Body of pancreas (tissue), 4 donors: Measurements from ENCODE around the gene ARAP1. TPM values are rescaled to one million over a fixed set of nuclear protein-coding genes. Genes with fewer than 3 reads are reported as not detected.

Source experiments
- ATAC-seq: fragments of 150-250 bp; one replicate; pipeline ENCODE4 v1.9.1; 2016
- DNase-seq, 4 donors: peaks; one replicate each; pipeline ENCODE4 v3.0.0-alpha.2; 2019
- H3K27ac ChIP-seq, 4 donors: fragments of 200-600 bp; sonication (generic); 1 replicate in 3 of 4; 2 replicates in 1 of 4; pipeline versions ENCODE4 v1.5.1 to v1.6.1; 2016 to 2019; ENCODE audit warnings: mild to moderate bottlenecking in 1 of 4, mixed read lengths in 1 of 4, moderate library complexity in 1 of 4
- H3K27me3 ChIP-seq, 2 donors: fragments of 200-600 bp; sonication (generic); one replicate each; pipeline ENCODE4 v1.6.0; 2016; ENCODE audit warnings: mild to moderate bottlenecking in 1 of 2
- H3K36me3 ChIP-seq, 2 donors: fragments of 200-600 bp; sonication (generic); replicated peaks in 1 of 2; 2 replicates each; pipeline ENCODE4 v1.5.1; 2016; ENCODE audit warnings: low read depth in 2 of 2; ENCODE audit not compliant: insufficient read depth in 1 of 2
- H3K4me1 ChIP-seq: fragments of 200-600 bp; sonication (generic); one replicate; pipeline ENCODE4 v1.6.0; 2016
- H3K4me3 ChIP-seq, 2 donors: fragments of 200-600 bp; sonication (generic); 1 replicate in 1 of 2; 2 replicates in 1 of 2; pipeline ENCODE4 v1.5.1; 2016 to 2019
- H3K9me3 ChIP-seq, 3 donors: fragments of 200-600 bp; sonication (generic); 1 replicate in 2 of 3; 2 replicates in 1 of 3; pipeline ENCODE4 v1.5.1; 2016
- CTCF ChIP-seq, 7 experiments: fragments of 450-650 bp in 4 of 7; fragments of 200-600 bp in 3 of 7; sonication (generic) in 3 of 7; IDR thresholded peaks; one replicate each; pipeline ENCODE4 v1.5.1; 2016 to 2019; ENCODE audit warnings: antibody characterized with exemption in 7 of 7
- POLR2A ChIP-seq, 3 donors: fragments of 450-650 bp; IDR thresholded peaks; one replicate each; pipeline ENCODE4 v1.6.1; 2016; ENCODE audit warnings: antibody characterized with exemption in 3 of 3, mild to moderate bottlenecking in 2 of 3
- WGBS, 2 donors: methylation state at CpG; one replicate each; pipeline ENCODE4 v1.1.5; 2017; 5-methylcytosine and 5-hydroxymethylcytosine counted together
- intact Hi-C: fragments of 100-400 bp; cut with DNase I; formaldehyde crosslinking; loops from one replicate; pipeline ENCODE4 v1.15.1; 2023
- total RNA-seq, 2 donors: library from RNA; depleted of rRNA; stranded (reverse); fragments of >200 nt; gene quantifications; one replicate each; pipeline ENCODE4 v1.1.0, GENCODE V29; 2016

The ARAP1 gene
- total RNA-seq, 2 donors from 2014 or later: 63.3 to 208 TPM

GRCh38 chr11:72668629-72669347 lies 83.4 kb downstream of the ARAP1 start:
- ATAC-seq: no peak
- H3K27ac ChIP-seq: no peak overlapping the region

GRCh38 chr11:72665911-72666472 lies 86.2 kb downstream of the ARAP1 start:
- no peaks in the 10 kb centered on the region for H3K36me3 ChIP-seq
- H3K27ac ChIP-seq: no peak overlapping the region
- H3K4me1 ChIP-seq: no peaks in the 10 kb centered on the region
- intact Hi-C loops: no loop called here
- WGBS, 2 donors: 23 to 34% methylated on average over 5 to 6 of the region's 6 CpGs
- H3K27me3 ChIP-seq: no peaks in the 10 kb centered on the region
- no peak for TF ChIP-seq CTCF (IDR thresholded peaks at IDR 0.05)
- no peak for TF ChIP-seq POLR2A (IDR thresholded peaks at IDR 0.05)
- DNase-seq (no peak), ATAC-seq (no peak)
- no peak overlapping the region for H3K4me3 ChIP-seq
- peaks cover 0 to 9% (median 0%) of the 10 kb centered on the region in 3 donors for H3K9me3 ChIP-seq

More at GRCh38 chr11:72668629-72669347, 83.4 kb downstream of the ARAP1 start:
- intact Hi-C loops: no loop called here
- H3K4me3 ChIP-seq: no peak overlapping the region
- WGBS, 2 donors: 62 to 71% methylated on average over 7 of the region's 7 CpGs
- TF ChIP-seq POLR2A (IDR thresholded peaks at IDR 0.05): no peak
- TF ChIP-seq CTCF (IDR thresholded peaks at IDR 0.05): no peak
- peaks cover 0 to 9% (median 0%) of the 10 kb centered on the region in 3 donors for H3K9me3 ChIP-seq
- DNase-seq: no peak
- H3K36me3 ChIP-seq: no peaks in the 10 kb centered on the region
- H3K27me3 ChIP-seq: no peaks in the 10 kb centered on the region
- no peaks in the 10 kb centered on the region for H3K4me1 ChIP-seq

- Histone ChIP-seq H3K4me3 (no peak overlapping the region), H3K27me3 (no peaks in the 10 kb centered on the region), H3K27ac (no peak overlapping the region), H3K9me3 (no peaks in the 10 kb centered on the region), H3K4me1 (no peaks in the 10 kb centered on the region), H3K36me3 (no peaks in the 10 kb centered on the region)
- WGBS, 2 donors: 55 to 71% methylated on average over 2 to 5 of the region's 5 CpGs
- TF ChIP-seq CTCF (IDR thresholded peaks at IDR 0.05): no peak
- TF ChIP-seq POLR2A (IDR thresholded peaks at IDR 0.05): no peak
- no peak for DNase-seq
- no peak for ATAC-seq
- intact Hi-C loops: no loop called here
Measured at GRCh38 chr11:72662036-72662435, 90.2 kb downstream of the ARAP1 start.

GRCh38 chr11:72661486-72661885 lies 90.7 kb downstream of the ARAP1 start:
- no peaks in the 10 kb centered on the region for H3K9me3 ChIP-seq
- H3K4me3 ChIP-seq: no peak overlapping the region
- H3K4me1 ChIP-seq: no peaks in the 10 kb centered on the region
- H3K36me3 ChIP-seq: no peaks in the 10 kb centered on the region
- no peak overlapping the region for H3K27ac ChIP-seq
- no peak for ATAC-seq
- no peak for DNase-seq
- no peaks in the 10 kb centered on the region for H3K27me3 ChIP-seq
- whole genome bisulfite sequencing, 2 donors: 73 to 80% methylated on average over 9 of the region's 9 CpGs
- intact Hi-C loops: no loop called here
- no peak for TF ChIP-seq CTCF (IDR thresholded peaks at IDR 0.05)
- no peak for TF ChIP-seq POLR2A (IDR thresholded peaks at IDR 0.05)
